Endodermal cell (in vitro differentiated cells): Measurements from ENCODE around the gene ME3. TPM values are rescaled to one million over a fixed set of nuclear protein-coding genes. Genes with fewer than 3 reads are reported as not detected.
A peak's percentile ranks its signal among the peaks of the same experiment; 100 is the strongest.

ENCODE experiments used
- DNase-seq: peaks from one replicate; pipeline ENCODE4 v3.0.0-alpha.2; 2017
- H3K27ac ChIP-seq: 2 replicates; pipeline ENCODE4 v1.5.1; 2013; ENCODE audit warnings: mild to moderate bottlenecking, low read depth, low read length, moderate library complexity
- H3K27me3 ChIP-seq: 2 replicates; pipeline ENCODE4 v1.6.1; 2013; ENCODE audit warnings: mild to moderate bottlenecking, low read length, moderate library complexity; ENCODE audit not compliant: insufficient read depth, control insufficient read depth, poor library complexity, severe bottlenecking
- H3K36me3 ChIP-seq: 2 replicates; pipeline ENCODE4 v1.7.0; 2013; ENCODE audit warnings: mild to moderate bottlenecking, low read length, moderate library complexity; ENCODE audit not compliant: control insufficient read depth, insufficient read depth
- H3K4me1 ChIP-seq: one replicate; pipeline ENCODE4 v1.7.0; 2013; ENCODE audit warnings: low read length; ENCODE audit not compliant: control insufficient read depth, insufficient read depth
- H3K4me3 ChIP-seq: 2 replicates; pipeline ENCODE4 v1.5.1; 2013; ENCODE audit warnings: mild to moderate bottlenecking, low read length, moderate library complexity
- H3K9ac ChIP-seq: 2 replicates; pipeline ENCODE4 v1.6.1; 2013; ENCODE audit warnings: mild to moderate bottlenecking, low read length, moderate library complexity; ENCODE audit not compliant: poor library complexity, severe bottlenecking; ENCODE audit errors: extremely low read depth
- H3K9me3 ChIP-seq: 2 replicates; pipeline ENCODE4 v1.6.1; 2013; ENCODE audit warnings: mild to moderate bottlenecking, low read length, moderate library complexity; ENCODE audit not compliant: control insufficient read depth
- H3K27ac Mint-ChIP-seq: 2 replicates; pipeline ENCODE4 v1.8.0; 2020; ENCODE audit warnings: mixed read lengths
- H3K27me3 Mint-ChIP-seq: 2 replicates; pipeline ENCODE4 v1.8.0; 2021; ENCODE audit warnings: mild to moderate bottlenecking, mixed read lengths; ENCODE audit not compliant: insufficient read depth
- H3K36me3 Mint-ChIP-seq: 2 replicates; pipeline ENCODE4 v1.8.0; 2020; ENCODE audit warnings: low read depth, mixed read lengths
- H3K4me1 Mint-ChIP-seq: 2 replicates; pipeline ENCODE4 v1.8.0; 2020; ENCODE audit warnings: mixed read lengths
- H3K4me3 Mint-ChIP-seq: 2 replicates; pipeline ENCODE4 v1.8.0; 2020; ENCODE audit warnings: mild to moderate bottlenecking, moderate library complexity, mixed read lengths
- H3K9me3 Mint-ChIP-seq: 2 replicates; pipeline ENCODE4 v1.8.0; 2020; ENCODE audit warnings: mild to moderate bottlenecking, mixed read lengths
- CTCF ChIP-seq: fragments of 200-600 bp; sonication (generic); conservative IDR thresholded peaks from 2 replicates; pipeline ENCODE4 v1.5.0; 2021; ENCODE audit warnings: antibody characterized with exemption, mild to moderate bottlenecking
- WGBS, 2 experiments: methylation state at CpG; one replicate each; pipeline versions ENCODE4 v1.1.5 to v1.1.7; 2013; ENCODE audit warnings: missing lambda C conversion rate in 2 of 2, mixed read lengths in 1 of 2; ENCODE audit not compliant: insufficient coverage in 1 of 2, insufficient read length in 1 of 2; 5-methylcytosine and 5-hydroxymethylcytosine counted together
- total RNA-seq, 2 donors: library from RNA; stranded (reverse); fragmentation: NEBNext Ultra II Directional in 1 of 2; extraction: Animal tissue kit (Norgen Biotek cat#: 25700) in 1 of 2; gene quantifications; 2 replicates in 1 of 2; 3 replicates in 1 of 2; pipeline ENCODE4 v1.2.1, GENCODE V29; 2021

The ME3 gene
- total RNA-seq, 2 donors from 2014 or later: 1.2 to 1.3 TPM

DNA sequence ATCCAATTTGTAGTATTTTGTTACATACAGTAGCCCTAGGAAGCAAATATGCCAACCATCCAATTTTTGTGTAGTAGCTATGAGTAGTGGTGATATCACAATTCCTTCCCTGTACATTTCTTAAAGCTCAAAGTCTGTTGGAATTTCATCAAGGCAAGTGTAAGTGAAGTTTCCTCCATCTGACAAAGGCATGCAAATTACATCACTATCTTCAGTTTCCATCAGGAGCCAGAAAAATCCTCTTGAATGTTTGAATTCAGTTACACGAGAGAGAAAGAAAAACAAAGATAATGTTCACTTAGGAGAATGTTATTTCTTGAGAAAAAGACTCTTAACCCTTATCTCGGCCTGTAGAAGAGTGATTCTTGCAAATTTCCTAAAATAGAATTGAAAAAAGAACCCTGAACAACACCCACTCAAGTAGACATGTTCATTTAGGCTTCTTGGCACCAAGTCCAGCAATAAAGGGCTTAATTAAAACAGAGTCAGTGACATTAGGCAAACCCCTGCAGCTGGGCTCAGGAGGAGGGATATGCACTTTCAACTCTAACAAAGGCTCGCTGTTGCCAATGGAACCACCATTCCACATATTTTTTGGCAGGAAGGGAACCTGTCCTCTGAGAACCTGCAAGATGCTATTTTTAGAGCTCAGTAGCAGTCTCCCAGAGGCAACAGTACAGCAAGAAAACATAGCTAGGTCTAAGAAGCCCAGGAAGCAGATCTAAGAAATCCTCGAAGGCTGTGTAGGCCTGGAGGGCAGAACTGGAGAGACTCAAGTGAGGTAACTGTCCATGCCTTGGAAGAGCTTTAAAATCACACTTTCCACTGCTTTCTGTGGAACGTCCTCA, 153.1 kb downstream of the ME3 start:
- Mint-ChIP-seq H3K27me3 (no peaks in the 10 kb centered on the region), H3K9me3 (peaks cover 3% of the 10 kb centered on the region), H3K27ac (no peak overlapping the region), H3K4me1 (peaks cover 51% of the 10 kb centered on the region), H3K4me3 (no peak overlapping the region), H3K36me3 (peaks cover 19% of the 10 kb centered on the region)
- Histone ChIP-seq H3K4me1 (peaks cover 38% of the 10 kb centered on the region), H3K9ac (peak overlapping the region; percentile 44), H3K27ac (peak overlapping the region; percentile 59), H3K36me3 (no peaks in the 10 kb centered on the region), H3K9me3 (peaks cover 6% of the 10 kb centered on the region), H3K4me3 (no peak overlapping the region), H3K27me3 (no peaks in the 10 kb centered on the region)
- no peak for DNase-seq
- TF ChIP-seq CTCF: no peak
- WGBS, 2 experiments: 91 to 98% methylated on average over 4 to 5 of the region's 5 CpGs

DNA sequence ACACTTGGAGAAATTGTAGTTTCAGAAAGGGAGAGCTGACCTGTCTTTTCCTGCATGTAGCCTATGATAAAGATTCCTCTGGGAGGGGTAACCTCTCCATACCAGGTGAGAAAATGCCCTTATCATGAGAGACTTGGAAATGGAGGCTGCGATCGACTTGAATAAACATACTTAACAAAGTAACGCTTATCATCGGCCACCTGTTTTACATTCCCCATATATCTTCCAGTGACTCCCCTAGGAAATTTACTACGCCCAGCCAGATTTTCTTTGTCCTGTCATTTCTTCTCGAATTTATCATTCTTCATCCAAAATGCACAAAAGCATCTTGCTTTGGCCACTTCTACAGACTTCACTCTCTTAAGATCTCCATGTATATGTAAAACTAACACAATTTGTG, 154.2 kb downstream of the ME3 start:
- Histone ChIP-seq H3K27me3 (no peaks in the 10 kb centered on the region), H3K36me3 (no peaks in the 10 kb centered on the region), H3K4me1 (peaks cover 28% of the 10 kb centered on the region), H3K9ac (peak overlapping the region; percentile 44), H3K4me3 (peak overlapping the region; percentile 7), H3K27ac (peak overlapping the region; percentile 1), H3K9me3 (peaks cover 6% of the 10 kb centered on the region)
- no peak for TF ChIP-seq CTCF
- Mint-ChIP-seq H3K27me3 (no peaks in the 10 kb centered on the region), H3K9me3 (peaks cover 3% of the 10 kb centered on the region), H3K27ac (peak overlapping the region; percentile 7), H3K4me3 (no peak overlapping the region), H3K4me1 (peaks cover 53% of the 10 kb centered on the region), H3K36me3 (peaks cover 11% of the 10 kb centered on the region)
- WGBS, 2 experiments: 62 to 80% methylated on average over 6 of the region's 6 CpGs
- no peak for DNase-seq

DNA sequence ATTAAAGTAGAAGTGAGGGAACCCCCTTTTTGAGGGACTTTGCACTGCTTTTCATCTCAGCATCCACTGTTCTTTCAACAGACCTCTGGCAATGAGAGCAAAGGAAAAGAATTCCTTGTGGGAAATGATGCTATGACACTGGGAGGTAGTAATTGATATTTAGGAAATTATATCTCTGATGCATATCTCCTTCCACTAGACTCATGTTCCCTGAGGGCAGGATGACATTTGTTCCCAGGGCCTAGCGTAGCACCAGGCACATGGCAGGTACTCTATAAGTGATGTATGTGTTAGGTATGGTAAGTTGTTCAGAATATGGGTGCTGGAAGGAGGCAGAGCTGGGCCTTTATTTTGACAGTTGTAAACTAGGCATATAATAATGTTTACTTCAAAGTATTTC, 154.9 kb downstream of the ME3 start:
- no peak for DNase-seq
- H3K27me3 Mint-ChIP-seq: no peaks in the 10 kb centered on the region
- peaks cover 3% of the 10 kb centered on the region for H3K9me3 Mint-ChIP-seq
- Histone ChIP-seq H3K27me3 (no peaks in the 10 kb centered on the region), H3K9ac (no peak overlapping the region), H3K4me3 (no peak overlapping the region), H3K27ac (no peak overlapping the region), H3K9me3 (peaks cover 3% of the 10 kb centered on the region), H3K36me3 (no peaks in the 10 kb centered on the region), H3K4me1 (peaks cover 26% of the 10 kb centered on the region)
- peak overlapping the region; percentile 71 for H3K27ac Mint-ChIP-seq
- H3K36me3 Mint-ChIP-seq: peaks cover 7% of the 10 kb centered on the region
- no peak overlapping the region for H3K4me3 Mint-ChIP-seq
- peaks cover 53% of the 10 kb centered on the region for H3K4me1 Mint-ChIP-seq
- no peak for TF ChIP-seq CTCF
- WGBS, 2 experiments: 93% methylated on average over 1 of the region's 1 CpG; no CpG with 5 or more reads in 1 of the 2 experiments
